Measurements from ENCODE around the gene MTUS2. TPM values are rescaled to one million over a fixed set of nuclear protein-coding genes. Genes with fewer than 3 reads are reported as not detected.

Gene MTUS2
- total RNA-seq, 2 donors from 2014 or later = 4.0 to 5.4 TPM

- intact Hi-C loops (cut with DNase I) = no loop called here
- ATAC-seq (no peak), DNase-seq (no peak)
- Histone ChIP-seq H3K4me3 (no peak overlapping the region), H3K9me3 (no peaks in the 10 kb centered on the region), H3K36me3 (replicated peaks in 1 of 2; ENCODE audit: insufficient read depth in 1 of 2, low read depth in 2 of 2) (no peaks in the 10 kb centered on the region), H3K4me1 (peaks cover 3% of the 10 kb centered on the region), H3K27ac (no peak overlapping the region), H3K27me3 (no peaks in the 10 kb centered on the region)
- WGBS, 2 donors = 76 to 87% methylated on average over 7 of the region's 7 CpGs
- TF ChIP-seq POLR2A (IDR thresholded peaks at IDR 0.05) = no peak
- no peak for TF ChIP-seq CTCF (IDR thresholded peaks at IDR 0.05)
These were observed 629.6 kb downstream of the MTUS2 start for GRCh38 chr13:29449726-29450125.

GRCh38 chr13:29451976-29452375, 631.8 kb downstream of the MTUS2 start:
- TF ChIP-seq CTCF (IDR thresholded peaks at IDR 0.05) = no peak
- no peak for TF ChIP-seq POLR2A (IDR thresholded peaks at IDR 0.05)
- intact Hi-C loops (cut with DNase I) = no loop called here
- Histone ChIP-seq H3K36me3 (replicated peaks in 1 of 2; ENCODE audit: insufficient read depth in 1 of 2, low read depth in 2 of 2) (no peaks in the 10 kb centered on the region), H3K4me1 (peaks cover 3% of the 10 kb centered on the region), H3K4me3 (no peak overlapping the region), H3K9me3 (no peaks in the 10 kb centered on the region), H3K27me3 (no peaks in the 10 kb centered on the region), H3K27ac (no peak overlapping the region)
- 79 to 82% methylated on average over 2 of the region's 2 CpGs for WGBS, 2 donors
- ATAC-seq (no peak), DNase-seq (no peak)

- Histone ChIP-seq H3K27ac (no peak overlapping the region), H3K36me3 (replicated peaks in 1 of 2; ENCODE audit: insufficient read depth in 1 of 2, low read depth in 2 of 2) (no peaks in the 10 kb centered on the region), H3K9me3 (no peaks in the 10 kb centered on the region), H3K4me1 (peaks cover 3% of the 10 kb centered on the region), H3K4me3 (no peak overlapping the region), H3K27me3 (no peaks in the 10 kb centered on the region)
- intact Hi-C loops (cut with DNase I) = no loop called here
- DNase-seq (no peak), ATAC-seq (no peak)
- TF ChIP-seq POLR2A (IDR thresholded peaks at IDR 0.05) (no peak), CTCF (IDR thresholded peaks at IDR 0.05) (no peak)
- 76 to 82% methylated on average over 4 of the region's 4 CpGs for WGBS, 2 donors
These were observed 632.9 kb downstream of the MTUS2 start for GRCh38 chr13:29452773-29453616.

GRCh38 chr13:29453617-29454011, 633.5 kb downstream of the MTUS2 start:
- Histone ChIP-seq H3K27ac (no peak overlapping the region), H3K27me3 (no peaks in the 10 kb centered on the region), H3K9me3 (no peaks in the 10 kb centered on the region), H3K4me3 (no peak overlapping the region), H3K36me3 (replicated peaks in 1 of 2; ENCODE audit: insufficient read depth in 1 of 2, low read depth in 2 of 2) (no peaks in the 10 kb centered on the region), H3K4me1 (peaks cover 3% of the 10 kb centered on the region)
- intact Hi-C loops (cut with DNase I) = no loop called here
- no peak for ATAC-seq
- no peak for DNase-seq
- 44 to 78% methylated on average over 1 of the region's 1 CpG for whole genome bisulfite sequencing, 2 donors
- TF ChIP-seq CTCF (IDR thresholded peaks at IDR 0.05) (no peak), POLR2A (IDR thresholded peaks at IDR 0.05) (no peak)

Measured in body of pancreas (tissue), 4 donors.